ENCODE results near the gene TUG1.

TUG1 gene

DNA sequence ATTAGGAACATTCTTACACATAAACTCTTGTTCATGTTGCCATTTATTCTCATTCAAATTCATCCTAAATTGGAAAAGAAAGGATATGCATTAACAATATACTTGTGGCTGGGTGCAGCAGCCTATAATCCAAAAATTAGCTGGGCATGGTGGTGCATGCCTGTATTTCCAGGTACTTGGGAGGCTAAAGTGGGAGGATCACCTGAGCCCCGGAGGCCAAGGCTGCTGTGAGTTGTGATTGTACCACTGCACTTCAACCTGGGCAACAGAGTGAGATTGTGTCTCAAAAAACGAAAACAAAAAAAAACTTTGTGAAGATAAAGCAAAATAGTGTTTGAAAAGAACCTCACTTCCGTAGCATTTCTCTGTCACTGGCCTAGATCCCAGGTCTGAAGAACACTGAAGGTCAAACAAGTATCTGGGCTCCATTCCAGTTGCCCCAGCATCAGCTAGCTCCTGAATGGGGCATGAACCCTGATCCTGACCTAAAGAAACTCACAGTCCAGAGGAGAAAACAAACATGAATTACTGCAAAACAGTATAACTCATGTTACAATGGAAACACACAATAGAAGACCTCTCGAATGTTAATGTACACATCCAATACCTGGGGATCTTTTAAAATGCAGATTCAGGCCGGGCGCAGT, 32.2 kb downstream of the TUG1 start:
- TF ChIP-seq, protein P1, sequence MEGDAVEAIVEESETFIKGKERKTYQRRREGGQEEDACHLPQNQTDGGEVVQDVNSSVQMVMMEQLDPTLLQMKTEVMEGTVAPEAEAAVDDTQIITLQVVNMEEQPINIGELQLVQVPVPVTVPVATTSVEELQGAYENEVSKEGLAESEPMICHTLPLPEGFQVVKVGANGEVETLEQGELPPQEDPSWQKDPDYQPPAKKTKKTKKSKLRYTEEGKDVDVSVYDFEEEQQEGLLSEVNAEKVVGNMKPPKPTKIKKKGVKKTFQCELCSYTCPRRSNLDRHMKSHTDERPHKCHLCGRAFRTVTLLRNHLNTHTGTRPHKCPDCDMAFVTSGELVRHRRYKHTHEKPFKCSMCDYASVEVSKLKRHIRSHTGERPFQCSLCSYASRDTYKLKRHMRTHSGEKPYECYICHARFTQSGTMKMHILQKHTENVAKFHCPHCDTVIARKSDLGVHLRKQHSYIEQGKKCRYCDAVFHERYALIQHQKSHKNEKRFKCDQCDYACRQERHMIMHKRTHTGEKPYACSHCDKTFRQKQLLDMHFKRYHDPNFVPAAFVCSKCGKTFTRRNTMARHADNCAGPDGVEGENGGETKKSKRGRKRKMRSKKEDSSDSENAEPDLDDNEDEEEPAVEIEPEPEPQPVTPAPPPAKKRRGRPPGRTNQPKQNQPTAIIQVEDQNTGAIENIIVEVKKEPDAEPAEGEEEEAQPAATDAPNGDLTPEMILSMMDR (IDR thresholded peaks at IDR 0.05; ENCODE audit: low read depth, low read length, missing control alignments) = no peak
- no peak overlapping the region for H3K4me3 ChIP-seq (ENCODE audit: low read depth, low read length)
- in situ Hi-C loops (cut with HindIII; ENCODE audit: low sequenced_read_pairs) = no loop called here
- DNase-seq (ENCODE audit: low read depth) = no peak

DNA sequence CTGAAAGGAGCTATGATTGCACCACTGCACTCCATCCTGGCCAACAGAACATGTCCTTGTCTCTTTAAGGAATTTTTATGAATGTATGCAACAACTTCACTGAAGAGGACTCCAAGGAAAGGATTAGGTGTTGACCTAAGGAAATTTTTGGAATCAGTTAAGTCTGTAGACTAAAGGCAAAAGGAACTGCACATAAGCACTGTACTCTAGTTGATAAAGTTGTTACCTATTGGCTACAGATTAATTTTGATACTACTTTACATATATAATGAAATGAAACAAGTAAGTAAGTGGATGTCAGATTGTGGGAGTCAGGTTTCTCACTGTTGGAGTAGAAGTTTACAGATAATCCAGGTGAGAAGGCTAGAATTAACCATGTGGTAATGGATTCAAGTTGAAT, 36.5 kb downstream of the TUG1 start:
- TF ChIP-seq, protein P1 (IDR thresholded peaks at IDR 0.05; ENCODE audit: low read depth, low read length, missing control alignments) = no peak
- DNase-seq (ENCODE audit: low read depth) = no peak
- H3K4me3 ChIP-seq (ENCODE audit: low read depth, low read length) = no peak overlapping the region
- in situ Hi-C loops (cut with HindIII; ENCODE audit: low sequenced_read_pairs) = no loop called here

DNA sequence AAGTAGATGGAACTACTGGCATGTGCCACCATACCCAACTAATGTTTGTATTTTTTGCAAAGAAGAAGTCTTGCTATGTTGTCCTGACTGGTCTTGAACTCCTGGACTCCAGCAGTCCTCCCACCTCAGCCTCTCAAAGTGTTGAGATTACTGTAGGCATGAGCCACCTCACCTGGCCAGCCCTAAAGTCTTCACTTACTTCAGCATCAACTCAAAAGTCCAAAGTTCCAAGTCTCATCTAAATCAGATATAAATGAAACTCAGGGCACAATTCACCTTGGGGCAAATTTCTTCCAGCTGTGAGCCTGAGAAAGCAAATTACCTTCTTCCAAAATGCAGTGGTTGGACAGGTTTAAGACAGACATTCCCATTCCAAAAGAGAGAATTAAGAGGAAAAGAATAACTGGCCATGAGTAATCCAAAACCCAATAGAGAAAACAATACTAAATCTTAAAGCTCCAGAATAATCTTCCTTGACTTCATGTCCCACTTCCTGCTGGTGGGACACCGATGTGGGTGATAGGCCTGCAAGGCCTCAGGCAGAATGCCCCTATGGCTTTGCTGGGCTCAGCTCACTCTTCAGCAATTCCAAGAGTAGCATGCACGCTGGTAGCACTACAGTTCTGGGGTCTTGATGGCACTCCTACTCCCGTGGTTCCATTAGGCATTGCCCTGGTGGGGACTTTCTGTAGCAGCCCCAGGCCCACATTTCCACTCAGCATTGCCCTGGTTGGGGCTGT, 50.3 kb downstream of the TUG1 start:
- in situ Hi-C loops (cut with HindIII; ENCODE audit: low sequenced_read_pairs) = no loop called here
- no peak for DNase-seq (ENCODE audit: low read depth)
- no peak overlapping the region for H3K4me3 ChIP-seq (ENCODE audit: low read depth, low read length)
- TF ChIP-seq, protein P1 (IDR thresholded peaks at IDR 0.05; ENCODE audit: low read depth, low read length, missing control alignments) = no peak

DNA sequence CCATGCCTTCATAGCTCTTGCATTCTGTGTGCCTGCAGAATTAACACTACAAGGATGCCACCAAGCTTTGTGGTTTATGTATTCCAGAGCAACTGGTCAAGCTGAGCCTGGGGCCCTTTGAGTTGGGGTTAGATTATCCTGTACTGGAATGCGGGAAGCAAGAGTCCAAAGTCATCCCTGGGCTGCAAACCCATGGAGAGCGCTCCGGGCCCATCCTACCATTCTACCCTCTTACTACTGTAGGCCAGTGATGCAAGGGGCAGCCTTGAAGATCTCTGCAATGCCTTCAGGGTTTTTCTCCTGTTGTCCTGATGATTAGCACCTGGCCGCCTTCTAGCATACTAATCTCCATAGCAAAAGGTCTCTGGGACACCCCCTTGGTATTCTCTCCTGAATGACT, 51.3 kb downstream of the TUG1 start:
- DNase-seq (ENCODE audit: low read depth) = no peak
- H3K4me3 ChIP-seq (ENCODE audit: low read depth, low read length) = no peak overlapping the region
- in situ Hi-C loops (cut with HindIII; ENCODE audit: low sequenced_read_pairs) = no loop called here
- TF ChIP-seq, protein P1 (IDR thresholded peaks at IDR 0.05; ENCODE audit: low read depth, low read length, missing control alignments) = no peak

DNA sequence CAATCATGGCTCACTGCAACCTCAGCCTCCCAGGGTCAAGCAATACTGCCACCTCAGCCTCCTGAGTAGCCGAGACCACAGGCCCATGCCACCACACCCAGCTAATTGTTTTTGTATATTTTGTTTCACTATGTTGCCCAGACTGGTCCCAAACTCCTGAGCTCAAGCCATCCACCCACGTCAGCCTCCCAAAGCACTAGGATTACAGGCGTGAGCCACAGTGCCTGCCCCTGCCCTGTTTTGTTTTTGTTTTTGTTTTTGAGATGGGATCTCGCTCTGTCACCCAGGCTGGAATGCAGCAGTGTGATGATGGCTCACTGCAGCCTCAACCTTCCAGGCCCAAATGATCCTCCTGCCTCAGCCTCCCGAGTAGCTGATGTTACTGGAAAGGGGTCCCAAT, 53.5 kb downstream of the TUG1 start:
- no peak overlapping the region for H3K4me3 ChIP-seq (ENCODE audit: low read depth, low read length)
- DNase-seq (ENCODE audit: low read depth) = no peak
- in situ Hi-C loops (cut with HindIII; ENCODE audit: low sequenced_read_pairs) = no loop called here
- TF ChIP-seq, protein P1 (IDR thresholded peaks at IDR 0.05; ENCODE audit: low read depth, low read length, missing control alignments) = no peak
